ENCODE data around the gene KCNIP1.
A peak's percentile ranks its signal among the peaks of the same experiment; 100 is the strongest.

Gene KCNIP1

GRCh38 chr5:170597109-170597751, 93.4 kb downstream of the KCNIP1 start:
- DNase-seq (ENCODE audit: low read depth), result no peak

GRCh38 chr5:170597872-170598271, 94.1 kb downstream of the KCNIP1 start:
- no peak for DNase-seq (ENCODE audit: low read depth)

- no peak for DNase-seq (ENCODE audit: low read depth)
Measured at GRCh38 chr5:170599756-170600155, 95.9 kb downstream of the KCNIP1 start.

- no peak for DNase-seq (ENCODE audit: low read depth)
Measured at GRCh38 chr5:170601619-170602018, 97.8 kb downstream of the KCNIP1 start.

- DNase-seq (ENCODE audit: low read depth), result no peak
Measured at GRCh38 chr5:170603109-170603508, 99.3 kb downstream of the KCNIP1 start.

- DNase-seq (ENCODE audit: low read depth), result peak; percentile 26
Measured at GRCh38 chr5:170603578-170604565, 100.1 kb downstream of the KCNIP1 start.

- DNase-seq (ENCODE audit: low read depth), result no peak
Measured at GRCh38 chr5:170606941-170607340, 103.1 kb downstream of the KCNIP1 start.

- no peak for DNase-seq (ENCODE audit: low read depth)
Measured at GRCh38 chr5:170611449-170612090, 107.8 kb downstream of the KCNIP1 start.

GRCh38 chr5:170612256-170612678, 108.4 kb downstream of the KCNIP1 start:
- DNase-seq (ENCODE audit: low read depth), result no peak

- DNase-seq (ENCODE audit: low read depth), result no peak
Measured at GRCh38 chr5:170614065-170614490, 110.3 kb downstream of the KCNIP1 start.

GRCh38 chr5:170614720-170615119, 110.9 kb downstream of the KCNIP1 start:
- DNase-seq (ENCODE audit: low read depth), result no peak

GRCh38 chr5:170617533-170618490, 114.0 kb downstream of the KCNIP1 start:
- DNase-seq (ENCODE audit: low read depth), result no peak

GRCh38 chr5:170619869-170620268, 116.0 kb downstream of the KCNIP1 start:
- no peak for DNase-seq (ENCODE audit: low read depth)

GRCh38 chr5:170622933-170623332, 119.1 kb downstream of the KCNIP1 start:
- DNase-seq (ENCODE audit: low read depth), result no peak

- no peak for DNase-seq (ENCODE audit: low read depth)
Measured at GRCh38 chr5:170623576-170624181, 119.9 kb downstream of the KCNIP1 start.

GRCh38 chr5:170625221-170626165, 121.7 kb downstream of the KCNIP1 start:
- DNase-seq (ENCODE audit: low read depth), result no peak

- no peak for DNase-seq (ENCODE audit: low read depth)
Measured at GRCh38 chr5:170626507-170627150, 122.8 kb downstream of the KCNIP1 start.

- DNase-seq (ENCODE audit: low read depth), result no peak
Measured at GRCh38 chr5:170627271-170627670, 123.5 kb downstream of the KCNIP1 start.

GRCh38 chr5:170628028-170628427, 124.2 kb downstream of the KCNIP1 start:
- no peak for DNase-seq (ENCODE audit: low read depth)
